Astrocyte (in vitro differentiated cells and primary cell): ENCODE measurements around the gene TAS2R50. TPM values are rescaled to one million over a fixed set of nuclear protein-coding genes. Genes with fewer than 3 reads are reported as not detected.
A peak's percentile ranks its signal among the peaks of the same experiment; 100 is the strongest.

ENCODE experiments used
- DNase-seq: peaks from one replicate; pipeline ENCODE4 v3.0.0-alpha.2; 2010; ENCODE audit warnings: low read depth
- FAIRE-seq: peaks from 2 replicates; lab custom pipeline; 2011; peaks lifted over from hg19 to GRCh38; lab: Jason Lieb, UNC
- H2AFZ ChIP-seq: 2 replicates; pipeline ENCODE4 v1.6.0; 2012; ENCODE audit warnings: low read depth, low read length, inconsistent platforms
- H3K27ac ChIP-seq: 2 replicates; pipeline ENCODE4 v1.5.1; 2011; ENCODE audit warnings: low read depth, low read length, inconsistent platforms
- H3K27me3 ChIP-seq: 2 replicates; pipeline ENCODE4 v1.6.0; 2011; ENCODE audit warnings: low read length, inconsistent platforms; ENCODE audit not compliant: insufficient read depth
- H3K36me3 ChIP-seq: 2 replicates; pipeline ENCODE4 v1.5.1; 2011; ENCODE audit warnings: low read length, inconsistent platforms; ENCODE audit not compliant: insufficient read depth
- H3K4me1 ChIP-seq: 2 replicates; pipeline ENCODE4 v1.5.1; 2011; ENCODE audit warnings: low read length, inconsistent platforms; ENCODE audit not compliant: insufficient read depth
- H3K4me2 ChIP-seq: 2 replicates; pipeline ENCODE4 v1.6.0; 2012; ENCODE audit warnings: low read length, inconsistent platforms
- H3K4me3 ChIP-seq: 2 replicates; pipeline ENCODE4 v1.5.1; 2011; ENCODE audit warnings: low read depth, mild to moderate bottlenecking, low read length, inconsistent platforms; ENCODE audit not compliant: insufficient read depth
- H3K79me2 ChIP-seq: 2 replicates; pipeline ENCODE4 v1.6.0; 2012; ENCODE audit warnings: mild to moderate bottlenecking, low read length, inconsistent platforms; ENCODE audit not compliant: insufficient read depth
- H3K9ac ChIP-seq: 2 replicates; pipeline ENCODE4 v1.6.0; 2012; ENCODE audit warnings: mild to moderate bottlenecking, low read length, inconsistent platforms
- H3K9me3 ChIP-seq: 2 replicates; pipeline ENCODE4 v1.5.1; 2012; ENCODE audit warnings: low read depth, mild to moderate bottlenecking, low read length, inconsistent platforms; ENCODE audit not compliant: insufficient read depth
- H4K20me1 ChIP-seq: 2 replicates; pipeline ENCODE4 v1.6.0; 2012; ENCODE audit warnings: low read length, inconsistent platforms; ENCODE audit not compliant: insufficient read depth
- H3K27ac Mint-ChIP-seq: one replicate; pipeline ENCODE4 v1.8.0; 2021; ENCODE audit warnings: mild to moderate bottlenecking, mixed read lengths; ENCODE audit not compliant: unreplicated experiment
- H3K27me3 Mint-ChIP-seq: one replicate; pipeline ENCODE4 v1.8.0; 2021; ENCODE audit warnings: low read depth, mixed read lengths; ENCODE audit not compliant: unreplicated experiment
- H3K36me3 Mint-ChIP-seq: one replicate; pipeline ENCODE4 v1.8.0; 2021; ENCODE audit warnings: low read depth, mixed read lengths; ENCODE audit not compliant: unreplicated experiment
- H3K4me1 Mint-ChIP-seq: one replicate; pipeline ENCODE4 v1.8.0; 2021; ENCODE audit warnings: low read depth, mixed read lengths; ENCODE audit not compliant: unreplicated experiment
- H3K4me3 Mint-ChIP-seq: one replicate; pipeline ENCODE4 v1.8.0; 2021; ENCODE audit warnings: mild to moderate bottlenecking, moderate library complexity, mixed read lengths; ENCODE audit not compliant: unreplicated experiment
- H3K9me3 Mint-ChIP-seq: one replicate; pipeline ENCODE4 v1.8.0; 2021; ENCODE audit warnings: mild to moderate bottlenecking, mixed read lengths; ENCODE audit not compliant: unreplicated experiment
- EZH2 ChIP-seq: IDR thresholded peaks from 2 replicates; pipeline ENCODE4 v1.6.1; 2012; ENCODE audit warnings: mild to moderate bottlenecking, low read length, inconsistent platforms; ENCODE audit not compliant: insufficient read depth
- total RNA-seq: library from RNA; stranded (reverse); gene quantifications from 2 replicates; pipeline ENCODE4 v1.2.1, GENCODE V29; 2021
- TF ChIP-seq, protein P1 (sequence below): IDR thresholded peaks from 2 replicates; pipeline ENCODE4 v1.5.1; 2011; ENCODE audit warnings: low read depth, mild to moderate bottlenecking, inconsistent platforms, low read length, moderate library complexity; ENCODE audit not compliant: insufficient read depth

TAS2R50 gene
- total RNA-seq, 1 donor from 2014 or later: 1.2 TPM

DNA sequence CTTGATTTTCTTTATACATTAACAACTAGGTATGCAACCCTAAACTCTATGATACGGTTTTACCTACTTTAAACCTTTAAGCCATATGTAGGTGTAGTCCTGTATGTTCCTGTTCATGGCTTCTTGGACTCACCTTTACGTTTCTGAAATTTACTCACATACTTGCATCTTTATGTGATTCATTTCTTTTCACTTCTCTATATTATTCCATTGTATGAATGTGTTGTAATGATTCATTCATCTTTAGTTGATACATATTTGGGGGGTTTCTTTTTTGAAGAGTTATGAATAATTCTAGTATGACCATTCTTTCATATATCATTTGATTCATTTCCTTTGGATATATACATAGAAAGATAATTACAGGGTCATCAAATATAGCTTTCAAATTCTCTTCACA, 2.4 kb upstream of the TAS2R50 start:
- H3K4me1 ChIP-seq: no peaks in the 10 kb centered on the region
- Mint-ChIP-seq H3K4me1 (no peaks in the 10 kb centered on the region), H3K27me3 (no peaks in the 10 kb centered on the region), H3K36me3 (no peaks in the 10 kb centered on the region), H3K4me3 (no peak overlapping the region), H3K27ac (no peak overlapping the region), H3K9me3 (peaks cover 2% of the 10 kb centered on the region)
- H4K20me1 ChIP-seq: no peaks in the 10 kb centered on the region
- H2AFZ ChIP-seq: no peak overlapping the region
- FAIRE-seq: peak; percentile 26
- H3K9ac ChIP-seq: no peak overlapping the region
- no peaks in the 10 kb centered on the region for H3K79me2 ChIP-seq
- DNase-seq: no peak
- H3K27ac ChIP-seq: no peak overlapping the region
- no peak for TF ChIP-seq EZH2
- TF ChIP-seq, protein P1, sequence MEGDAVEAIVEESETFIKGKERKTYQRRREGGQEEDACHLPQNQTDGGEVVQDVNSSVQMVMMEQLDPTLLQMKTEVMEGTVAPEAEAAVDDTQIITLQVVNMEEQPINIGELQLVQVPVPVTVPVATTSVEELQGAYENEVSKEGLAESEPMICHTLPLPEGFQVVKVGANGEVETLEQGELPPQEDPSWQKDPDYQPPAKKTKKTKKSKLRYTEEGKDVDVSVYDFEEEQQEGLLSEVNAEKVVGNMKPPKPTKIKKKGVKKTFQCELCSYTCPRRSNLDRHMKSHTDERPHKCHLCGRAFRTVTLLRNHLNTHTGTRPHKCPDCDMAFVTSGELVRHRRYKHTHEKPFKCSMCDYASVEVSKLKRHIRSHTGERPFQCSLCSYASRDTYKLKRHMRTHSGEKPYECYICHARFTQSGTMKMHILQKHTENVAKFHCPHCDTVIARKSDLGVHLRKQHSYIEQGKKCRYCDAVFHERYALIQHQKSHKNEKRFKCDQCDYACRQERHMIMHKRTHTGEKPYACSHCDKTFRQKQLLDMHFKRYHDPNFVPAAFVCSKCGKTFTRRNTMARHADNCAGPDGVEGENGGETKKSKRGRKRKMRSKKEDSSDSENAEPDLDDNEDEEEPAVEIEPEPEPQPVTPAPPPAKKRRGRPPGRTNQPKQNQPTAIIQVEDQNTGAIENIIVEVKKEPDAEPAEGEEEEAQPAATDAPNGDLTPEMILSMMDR: no peak
- no peaks in the 10 kb centered on the region for H3K36me3 ChIP-seq
- no peaks in the 10 kb centered on the region for H3K9me3 ChIP-seq
- H3K4me2 ChIP-seq: no peak overlapping the region
- H3K27me3 ChIP-seq: no peaks in the 10 kb centered on the region
- no peak overlapping the region for H3K4me3 ChIP-seq

DNA sequence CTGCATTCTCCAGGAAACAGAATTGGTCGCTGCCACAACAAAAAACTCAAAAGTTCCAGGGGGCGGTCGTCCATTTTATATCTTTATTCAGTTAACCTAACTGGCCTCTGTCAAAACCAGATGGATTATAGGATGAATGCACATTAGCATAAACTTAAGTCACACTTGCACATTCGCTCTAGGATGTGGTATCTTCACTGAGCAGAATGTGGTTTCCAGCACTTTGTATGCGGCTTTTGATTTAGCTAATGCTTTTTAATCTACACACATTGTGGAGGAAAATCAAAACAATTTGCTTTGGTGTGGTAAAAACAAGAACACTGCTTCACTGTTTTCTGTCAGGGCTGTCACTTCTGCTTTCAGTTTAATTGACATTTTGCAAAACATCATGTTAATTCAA, 4.5 kb downstream of the TAS2R50 start:
- H3K27me3 ChIP-seq: no peaks in the 10 kb centered on the region
- Mint-ChIP-seq H3K4me1 (no peaks in the 10 kb centered on the region), H3K27ac (no peak overlapping the region), H3K9me3 (no peaks in the 10 kb centered on the region), H3K27me3 (no peaks in the 10 kb centered on the region), H3K4me3 (no peak overlapping the region), H3K36me3 (no peaks in the 10 kb centered on the region)
- no peak overlapping the region for H3K4me3 ChIP-seq
- H3K27ac ChIP-seq: no peak overlapping the region
- TF ChIP-seq, protein P1: no peak
- no peak for TF ChIP-seq EZH2
- no peak for DNase-seq
- no peaks in the 10 kb centered on the region for H3K79me2 ChIP-seq
- H3K36me3 ChIP-seq: no peaks in the 10 kb centered on the region
- no peak overlapping the region for H3K9ac ChIP-seq
- no peaks in the 10 kb centered on the region for H3K9me3 ChIP-seq
- H4K20me1 ChIP-seq: no peaks in the 10 kb centered on the region
- H2AFZ ChIP-seq: no peak overlapping the region
- FAIRE-seq: no peak
- H3K4me1 ChIP-seq: no peaks in the 10 kb centered on the region
- H3K4me2 ChIP-seq: no peak overlapping the region

DNA sequence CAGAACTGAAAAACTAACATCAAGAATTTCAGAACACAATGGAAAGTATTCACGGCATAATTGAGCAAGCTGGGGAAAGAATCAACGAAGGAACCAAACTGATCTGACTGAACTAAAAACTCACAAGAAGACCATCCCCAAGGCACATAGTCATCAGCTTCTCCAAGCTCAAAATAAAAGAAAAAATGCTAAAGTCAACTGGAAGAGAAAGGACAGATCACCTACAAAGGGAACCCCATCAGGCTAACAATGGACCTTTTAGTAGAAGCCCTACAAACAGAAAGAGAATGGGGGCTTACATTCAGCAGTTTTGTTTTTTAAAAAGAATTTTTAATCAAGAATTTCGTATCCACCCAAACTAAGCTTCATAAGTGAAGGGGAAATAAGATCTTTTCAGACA, 11.7 kb downstream of the TAS2R50 start:
- no peaks in the 10 kb centered on the region for H3K9me3 ChIP-seq
- Mint-ChIP-seq H3K27ac (no peak overlapping the region), H3K27me3 (no peaks in the 10 kb centered on the region), H3K36me3 (no peaks in the 10 kb centered on the region), H3K4me3 (no peak overlapping the region), H3K4me1 (no peaks in the 10 kb centered on the region), H3K9me3 (no peaks in the 10 kb centered on the region)
- H3K4me1 ChIP-seq: no peaks in the 10 kb centered on the region
- no peak overlapping the region for H2AFZ ChIP-seq
- no peaks in the 10 kb centered on the region for H3K27me3 ChIP-seq
- FAIRE-seq (no peak), DNase-seq (no peak)
- no peaks in the 10 kb centered on the region for H4K20me1 ChIP-seq
- H3K36me3 ChIP-seq: no peaks in the 10 kb centered on the region
- TF ChIP-seq EZH2: no peak
- TF ChIP-seq, protein P1: no peak
- H3K4me3 ChIP-seq: no peak overlapping the region
- H3K27ac ChIP-seq: no peak overlapping the region
- no peak overlapping the region for H3K4me2 ChIP-seq
- H3K9ac ChIP-seq: no peak overlapping the region
- no peaks in the 10 kb centered on the region for H3K79me2 ChIP-seq
